ENCODE data around the gene NEFH.
A peak's percentile ranks its signal among the peaks of the same experiment; 100 is the strongest.
"Not testable (repeated sequence)": the region's sequence is repeated elsewhere in the genome, so short reads cannot be mapped to it uniquely, and the experiment has no call there.

NEFH gene

DNA sequence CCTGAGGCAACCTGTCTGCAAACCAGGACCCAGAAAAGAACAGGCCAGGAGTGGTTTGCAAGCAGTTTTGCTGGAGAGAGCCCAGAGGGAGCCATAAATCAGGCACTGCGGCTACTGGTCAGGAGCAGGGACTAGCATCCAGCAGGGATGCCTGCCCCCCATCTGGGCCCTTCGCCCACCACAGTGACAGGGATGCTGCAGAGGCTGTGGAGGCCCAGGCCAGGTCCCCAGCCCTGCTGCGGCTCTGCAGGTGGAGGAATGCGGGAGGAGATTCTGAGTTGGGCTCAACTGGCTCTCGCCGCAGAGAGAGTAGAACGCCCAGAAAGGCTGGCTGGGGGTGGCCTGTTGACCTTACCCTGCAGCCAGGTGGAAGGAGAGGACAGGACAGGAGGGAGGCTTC, 16.4 kb upstream of the NEFH start:
- no peak for DNase-seq

DNA sequence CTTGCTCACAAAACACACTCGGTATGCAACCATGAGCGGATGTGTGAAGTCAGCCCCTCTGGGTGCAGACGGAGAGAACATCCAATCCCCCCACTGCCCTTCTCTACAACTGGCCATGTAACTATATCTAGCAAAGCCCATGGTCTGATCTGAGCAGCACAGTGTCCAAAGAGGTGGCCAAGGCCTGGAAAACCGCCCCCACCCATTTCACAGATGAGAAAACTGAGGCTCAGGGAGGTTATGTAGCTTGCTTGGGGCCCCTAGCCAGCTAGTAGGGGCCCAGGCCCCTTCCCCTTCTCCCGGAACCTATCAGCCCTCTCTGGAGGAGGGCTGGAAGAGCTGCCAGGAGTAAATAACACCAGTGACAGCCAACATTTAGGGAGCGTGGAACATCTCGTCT, 15.4 kb upstream of the NEFH start:
- no peak for DNase-seq

DNA sequence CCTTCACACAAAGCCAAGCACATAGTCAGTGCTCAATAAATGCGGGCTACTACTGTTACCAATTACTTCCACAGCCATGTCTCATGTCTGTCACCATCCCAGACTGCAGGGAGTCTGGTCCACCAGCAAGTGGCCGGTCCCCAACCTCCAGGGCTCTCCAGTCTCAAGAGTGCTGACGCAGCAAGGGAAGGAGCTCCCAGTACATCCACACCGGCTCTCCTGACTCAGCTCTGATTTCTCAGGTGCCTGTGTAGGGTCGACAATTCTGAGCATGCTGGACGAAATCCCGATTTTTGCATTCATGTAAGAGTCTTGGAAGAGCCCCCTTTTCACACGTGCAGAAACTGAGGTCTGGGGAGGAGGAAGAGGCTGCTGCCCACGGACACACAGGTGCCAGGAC, 10.3 kb upstream of the NEFH start:
- DNase-seq, result no peak

GRCh38 chr22:29470159-29470855, 9.7 kb upstream of the NEFH start:
- DNase-seq, result peak; percentile 56 to 67

DNA sequence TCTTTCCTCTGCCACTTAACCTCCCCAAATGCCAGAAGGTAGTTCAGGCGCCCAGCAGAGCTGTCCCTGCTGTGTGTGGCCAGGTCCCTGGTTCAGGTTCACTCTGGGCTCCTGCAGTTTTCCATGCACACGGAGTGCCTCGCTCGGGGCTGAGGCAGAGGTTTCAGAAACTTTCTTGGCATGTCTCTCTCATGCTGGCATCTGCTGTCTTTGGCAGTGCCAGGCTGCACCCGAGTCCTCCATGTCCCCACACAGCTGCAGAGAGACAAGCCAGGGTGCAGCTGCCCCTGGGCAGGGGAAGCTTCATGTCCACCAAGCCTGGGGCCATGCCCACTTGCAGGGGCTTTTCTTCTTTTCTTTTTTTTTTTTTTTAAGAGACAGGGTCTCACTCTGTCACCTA, 7.0 kb upstream of the NEFH start:
- no peak for DNase-seq

DNA sequence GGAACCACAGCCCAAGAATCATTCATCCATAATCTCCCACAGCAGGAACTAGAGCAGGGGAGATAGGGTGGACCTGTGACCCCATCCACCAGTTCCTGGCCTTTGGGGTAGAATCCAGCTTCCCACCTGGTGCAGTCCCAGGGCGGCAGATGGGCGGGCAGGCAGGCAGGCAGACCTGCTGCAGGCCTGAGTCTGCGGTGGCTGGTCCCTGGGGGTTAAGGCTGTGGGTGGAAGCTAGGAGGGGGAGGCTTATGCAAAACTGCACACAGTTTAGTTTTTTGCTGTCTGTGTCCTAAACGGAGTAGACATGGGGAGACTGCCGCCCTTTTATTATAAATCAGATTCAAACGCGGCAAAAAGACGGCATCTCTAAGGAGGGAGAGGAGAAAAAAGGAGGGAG, 4.5 kb upstream of the NEFH start:
- DNase-seq, result no peak

DNA sequence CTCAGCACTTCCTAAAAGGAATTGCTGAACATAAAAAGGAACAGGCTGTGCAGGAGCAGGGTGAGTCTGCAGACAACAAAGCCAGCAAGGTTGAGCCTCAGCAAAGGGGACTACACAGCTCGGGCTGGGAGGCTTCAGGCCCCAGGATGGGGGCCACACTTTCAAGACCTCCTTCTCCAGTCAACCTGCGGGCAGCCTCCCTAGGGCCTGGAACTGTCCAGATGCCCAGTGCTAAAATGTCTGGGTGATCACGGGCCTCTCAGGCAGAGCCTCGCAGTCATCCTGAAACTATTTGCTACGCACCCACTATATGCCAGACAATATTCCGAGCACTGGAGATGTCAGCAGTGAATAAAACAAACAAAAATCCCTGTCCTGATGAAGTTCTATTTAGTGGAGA, 3.9 kb upstream of the NEFH start:
- no peak for DNase-seq

DNA sequence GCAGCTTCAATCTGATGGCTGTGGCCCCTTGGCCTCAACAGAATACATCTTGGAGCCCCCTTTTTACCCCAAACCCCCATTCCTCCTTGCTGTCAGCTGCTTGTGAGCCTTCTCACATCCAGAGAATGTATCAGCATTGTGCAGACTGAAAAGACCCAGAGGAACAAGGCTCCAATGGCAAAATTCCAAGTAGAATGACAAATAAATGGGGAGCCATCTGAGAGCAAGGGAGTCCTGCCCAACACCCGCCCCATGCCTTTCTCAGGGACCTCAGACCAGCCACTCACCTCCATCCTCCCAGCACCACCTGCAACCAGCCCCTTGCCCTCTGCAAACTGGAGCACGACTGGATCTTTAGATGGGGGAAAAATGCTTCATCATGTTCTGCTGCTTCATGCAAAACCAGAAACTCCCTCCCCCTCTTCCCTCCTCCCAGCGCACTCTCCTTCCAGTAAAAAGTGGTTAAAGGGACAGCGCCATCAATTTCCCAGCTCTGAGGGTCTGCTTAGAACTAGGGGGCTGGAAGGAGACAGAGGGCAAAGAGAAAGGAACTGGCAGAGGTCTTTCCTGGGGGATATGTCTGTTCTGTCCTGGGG, 2.2 kb upstream of the NEFH start:
- no peak for DNase-seq

- DNase-seq, result no peak
Measured at GRCh38 chr22:29478326-29479276, 1.4 kb upstream of the NEFH start.

GRCh38 chr22:29480262-29480511, 169 bp downstream of the NEFH start:
- DNase-seq, result no peak

- no peak for DNase-seq
Measured at GRCh38 chr22:29480512-29481264, 670 bp downstream of the NEFH start.

DNA sequence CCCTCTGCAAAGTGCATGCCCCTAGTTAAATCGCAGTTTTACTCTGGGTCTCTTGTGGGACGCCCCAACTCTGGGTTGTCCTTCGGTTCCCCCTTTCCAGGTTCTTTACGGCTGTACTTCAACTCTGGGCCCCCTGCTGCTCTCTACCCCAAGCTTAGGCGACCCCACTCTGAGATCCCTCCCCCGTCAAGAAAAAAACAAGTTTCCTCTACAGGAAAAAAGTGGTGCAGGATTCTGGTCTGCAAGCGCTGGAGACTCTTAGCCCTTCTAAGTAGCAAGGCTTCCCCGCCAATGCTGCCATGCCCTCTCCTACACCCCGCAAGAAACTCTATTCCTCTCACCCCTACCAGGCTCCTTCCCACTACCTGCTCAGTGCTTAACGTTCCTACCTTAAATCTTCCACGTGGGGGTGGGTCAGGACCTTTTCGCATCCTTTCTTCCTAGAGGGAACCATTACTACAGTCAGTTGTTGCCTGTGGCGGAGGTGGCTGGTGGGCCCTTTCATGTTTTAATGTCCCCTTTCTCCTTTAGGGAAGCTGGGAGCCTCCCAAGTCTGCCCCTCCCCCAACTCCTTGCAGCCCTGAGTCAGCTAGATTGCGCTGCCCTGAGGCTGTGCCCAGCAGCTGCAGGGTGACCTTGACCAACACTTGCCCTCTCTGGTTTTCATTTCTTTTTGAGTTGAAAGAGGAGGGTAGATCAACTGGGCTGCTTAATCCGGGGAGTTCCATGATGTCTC, 1.4 kb downstream of the NEFH start:
- no peak for DNase-seq

GRCh38 chr22:29482253-29482652, 2.2 kb downstream of the NEFH start:
- DNase-seq, result no peak

GRCh38 chr22:29482726-29483125, 2.7 kb downstream of the NEFH start:
- DNase-seq, result no peak

DNA sequence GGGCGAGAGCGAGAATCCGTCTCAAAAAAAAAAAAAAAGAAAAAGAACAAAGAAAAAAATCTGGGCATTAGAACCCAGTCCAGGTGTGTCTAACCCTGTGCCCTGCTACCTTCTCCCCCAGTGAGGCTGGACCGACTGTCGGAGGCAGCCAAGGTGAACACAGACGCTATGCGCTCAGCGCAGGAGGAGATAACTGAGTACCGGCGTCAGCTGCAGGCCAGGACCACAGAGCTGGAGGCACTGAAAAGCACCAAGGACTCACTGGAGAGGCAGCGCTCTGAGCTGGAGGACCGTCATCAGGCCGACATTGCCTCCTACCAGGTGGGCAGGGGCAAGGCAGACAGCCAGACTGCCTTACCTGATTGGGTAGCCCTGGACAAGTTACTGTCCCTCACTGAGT, 3.2 kb downstream of the NEFH start:
- DNase-seq, result no peak

GRCh38 chr22:29484642-29485041, 4.6 kb downstream of the NEFH start:
- no peak for DNase-seq

DNA sequence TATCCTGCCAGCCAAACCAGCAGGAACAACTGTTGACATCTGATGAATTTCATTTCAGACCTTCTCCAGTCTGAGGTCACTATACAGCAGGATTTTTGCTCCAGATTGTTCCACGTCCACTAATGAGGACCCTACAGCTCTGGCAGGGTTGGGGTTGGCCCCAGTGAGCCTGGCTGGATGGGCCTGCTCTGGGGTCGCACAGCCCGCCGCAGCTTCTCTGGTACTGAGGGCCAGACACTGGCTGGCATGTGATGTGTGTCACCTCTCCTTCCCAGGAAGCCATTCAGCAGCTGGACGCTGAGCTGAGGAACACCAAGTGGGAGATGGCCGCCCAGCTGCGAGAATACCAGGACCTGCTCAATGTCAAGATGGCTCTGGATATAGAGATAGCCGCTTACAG, 5.4 kb downstream of the NEFH start:
- DNase-seq, result no peak

DNA sequence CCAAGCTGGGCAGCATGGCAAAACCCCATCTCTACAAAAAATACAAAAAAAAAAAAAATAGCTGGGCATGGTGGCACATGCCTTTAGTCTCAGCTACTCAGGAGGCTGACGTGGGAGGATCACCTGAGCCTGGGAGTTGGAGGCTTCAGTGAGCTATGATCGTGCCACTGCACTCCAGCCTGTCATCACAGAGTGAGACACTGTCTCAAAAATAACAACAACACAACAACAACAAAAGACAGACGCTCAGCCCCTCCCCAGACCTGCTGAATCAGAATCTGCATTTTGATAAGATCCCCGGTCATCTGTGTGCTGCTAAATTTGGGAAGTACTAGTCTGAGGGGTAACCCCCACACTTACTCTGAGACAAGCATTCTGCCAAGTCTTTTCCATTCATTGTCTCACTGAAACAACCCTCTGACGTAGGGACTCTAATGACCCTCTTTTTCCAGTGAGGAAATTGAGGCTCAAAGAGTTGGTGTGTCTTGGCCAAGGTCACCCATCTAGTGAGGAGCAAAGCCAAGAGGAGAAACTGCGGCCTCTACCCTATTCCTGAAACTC, 7.5 kb downstream of the NEFH start:
- DNase-seq, result no peak

- DNase-seq, result not testable (repeated sequence)
Measured at GRCh38 chr22:29489127-29489780, 9.2 kb downstream of the NEFH start.

GRCh38 chr22:29491012-29491411, 11.0 kb downstream of the NEFH start:
- no peak for DNase-seq

DNA sequence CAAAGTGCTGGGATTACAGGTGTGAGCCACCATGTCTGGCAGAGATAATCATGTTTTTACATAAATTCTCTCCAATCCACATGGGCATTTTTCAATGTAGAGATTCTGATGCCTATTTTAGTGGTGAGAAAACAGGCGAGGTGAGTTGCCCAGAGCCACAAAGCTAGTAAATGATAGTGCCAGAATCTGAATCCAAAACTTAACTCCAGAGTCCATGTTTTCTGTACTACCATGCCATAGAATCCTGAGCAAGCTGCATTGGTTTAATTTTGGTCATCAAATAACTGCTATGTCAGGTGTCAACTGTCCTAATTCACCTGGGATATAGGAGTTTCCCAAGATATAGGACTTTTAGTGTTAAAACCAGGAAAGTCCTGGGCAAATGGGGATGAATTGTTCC, 13.6 kb downstream of the NEFH start:
- no peak for DNase-seq

GRCh38 chr22:29499852-29500251, 19.8 kb downstream of the NEFH start:
- no peak for DNase-seq
